Left lung (tissue), 10 donors: ENCODE results near the gene SRGAP2C. TPM values are rescaled to one million over a fixed set of nuclear protein-coding genes. Genes with fewer than 3 reads are reported as not detected.

Experiments used
- ATAC-seq: fragments of 200-7000 bp; cut with Tn5 transposase; one replicate; pipeline ENCODE4 v1.9.1; 2020; ENCODE audit warnings: moderate library complexity
- DNase-seq, 4 donors: peaks; one replicate each; pipeline ENCODE4 v3.0.0-alpha.2; 2013 to 2020
- H3K27ac ChIP-seq, 2 donors: fragments of 200-600 bp; sonication (generic) in 1 of 2; one replicate each; pipeline versions ENCODE4 v1.5.0 to v1.8.0; 2020 to 2021
- H3K27me3 ChIP-seq, 2 donors: fragments of 200-600 bp; sonication (generic) in 1 of 2; one replicate each; pipeline versions ENCODE4 v1.5.0 to v1.8.0; 2020 to 2021
- H3K36me3 ChIP-seq, 2 donors: fragments of 200-600 bp; sonication (generic) in 1 of 2; one replicate each; pipeline versions ENCODE4 v1.5.0 to v1.8.0; 2020 to 2021
- H3K4me1 ChIP-seq, 2 donors: fragments of 200-600 bp; one replicate each; pipeline ENCODE4 v1.8.0; 2021
- H3K4me3 ChIP-seq, 2 donors: fragments of 200-600 bp; sonication (generic) in 1 of 2; one replicate each; pipeline versions ENCODE4 v1.5.0 to v1.8.0; 2020 to 2021; ENCODE audit warnings: mild to moderate bottlenecking in 1 of 2
- H3K9me3 ChIP-seq, 2 donors: fragments of 200-600 bp; sonication (generic) in 1 of 2; one replicate each; pipeline versions ENCODE4 v1.5.0 to v1.8.0; 2020 to 2021
- intact Hi-C, 2 donors: fragments of 100-400 bp; cut with DNase I; formaldehyde crosslinking; loops; one replicate each; pipeline versions ENCODE4 v1.11.2 to v1.14.2; 2022
- polyA plus RNA-seq, 6 donors: library from polyadenylated mRNA; unstranded; fragments of 120-200 nt; gene quantifications; one replicate each; pipeline ENCODE4 v1.2.1, GENCODE V29; 2013; ENCODE audit not compliant: insufficient read length in 6 of 6
- total RNA-seq, 2 donors: library from RNA; stranded (reverse); fragmentation: NEBNext Ultra II Directional; extraction: Animal tissue kit (Norgen Biotek cat#: 25700); gene quantifications; one replicate each; pipeline ENCODE4 v1.2.1, GENCODE V29; 2021
- TF ChIP-seq, protein P1 (sequence below), 2 donors: fragments of 200-600 bp; sonication (generic) in 1 of 2; IDR thresholded peaks; one replicate each; pipeline versions ENCODE4 v1.5.0 to v1.8.0; 2021; ENCODE audit warnings: antibody characterized with exemption in 2 of 2
- donor health status: DM: no; HTN: yes; CAD: no.
- donor health status: DM: no; HTN: no; CAD: no.

SRGAP2C gene
- total and polyA plus RNA-seq, 8 donors: 13.9 to 28.1 (median 16.3) TPM

DNA sequence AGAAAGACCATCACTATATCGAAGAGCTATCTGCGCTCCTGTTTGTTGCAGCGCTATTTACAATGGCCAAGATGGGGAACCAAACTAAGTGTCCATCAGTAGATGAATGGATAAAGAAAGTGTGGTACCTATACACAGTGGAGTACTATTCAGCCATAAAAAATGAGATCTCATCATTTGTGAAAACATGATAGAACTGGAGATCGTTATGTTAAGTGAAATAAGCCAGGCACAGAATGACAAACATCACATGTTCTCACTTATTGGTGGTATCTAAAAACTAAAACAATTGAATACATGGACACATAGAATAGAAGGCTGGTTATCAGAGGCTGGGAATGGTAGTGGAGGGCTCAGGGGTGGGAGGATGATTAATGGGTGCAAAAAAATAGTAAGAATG, 256.2 kb downstream of the SRGAP2C start:
- Histone ChIP-seq H3K27me3 (no peaks in the 10 kb centered on the region), H3K36me3 (no peaks in the 10 kb centered on the region), H3K27ac (no peak overlapping the region), H3K4me3 (no peak overlapping the region), H3K4me1 (no peaks in the 10 kb centered on the region), H3K9me3 (no peaks in the 10 kb centered on the region)
- DNase-seq: no peak
- intact Hi-C loops: no loop called here
- TF ChIP-seq, protein P1, sequence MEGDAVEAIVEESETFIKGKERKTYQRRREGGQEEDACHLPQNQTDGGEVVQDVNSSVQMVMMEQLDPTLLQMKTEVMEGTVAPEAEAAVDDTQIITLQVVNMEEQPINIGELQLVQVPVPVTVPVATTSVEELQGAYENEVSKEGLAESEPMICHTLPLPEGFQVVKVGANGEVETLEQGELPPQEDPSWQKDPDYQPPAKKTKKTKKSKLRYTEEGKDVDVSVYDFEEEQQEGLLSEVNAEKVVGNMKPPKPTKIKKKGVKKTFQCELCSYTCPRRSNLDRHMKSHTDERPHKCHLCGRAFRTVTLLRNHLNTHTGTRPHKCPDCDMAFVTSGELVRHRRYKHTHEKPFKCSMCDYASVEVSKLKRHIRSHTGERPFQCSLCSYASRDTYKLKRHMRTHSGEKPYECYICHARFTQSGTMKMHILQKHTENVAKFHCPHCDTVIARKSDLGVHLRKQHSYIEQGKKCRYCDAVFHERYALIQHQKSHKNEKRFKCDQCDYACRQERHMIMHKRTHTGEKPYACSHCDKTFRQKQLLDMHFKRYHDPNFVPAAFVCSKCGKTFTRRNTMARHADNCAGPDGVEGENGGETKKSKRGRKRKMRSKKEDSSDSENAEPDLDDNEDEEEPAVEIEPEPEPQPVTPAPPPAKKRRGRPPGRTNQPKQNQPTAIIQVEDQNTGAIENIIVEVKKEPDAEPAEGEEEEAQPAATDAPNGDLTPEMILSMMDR (IDR thresholded peaks at IDR 0.05): no peak
- no peak for ATAC-seq

Other genes with a start within 250 kb of the SRGAP2C start
- 1 to 10 TPM; 1.1 to 1.4 TPM for gene FAM72B, start 635 bp upstream of the SRGAP2C start, total RNA-seq
- gene FAM72B, start 635 bp upstream of the SRGAP2C start, polyA plus RNA-seq: 1 to 10 TPM; 2.4 to 5.7 (median 3.9) TPM